Ovary (tissue), 3 donors: Measurements from ENCODE around the gene FGFR3.

Experiments
- CTCF ChIP-seq, 3 donors: fragments of 450-650 bp in 2 of 3; fragments of 200-600 bp in 1 of 3; IDR thresholded peaks; one replicate each; pipeline versions ENCODE4 v1.5.1 to v1.8.0; 2016 to 2022; ENCODE audit warnings: antibody characterized with exemption in 3 of 3, mild to moderate bottlenecking in 1 of 3
- EP300 ChIP-seq: sonication (generic); formaldehyde crosslinking; IDR thresholded peaks from one replicate; pipeline ENCODE4 v1.6.1; 2017; ENCODE audit warnings: antibody characterized with exemption
- POLR2A ChIP-seq: fragments of 450-650 bp; IDR thresholded peaks from one replicate; pipeline ENCODE4 v1.6.1; 2017; ENCODE audit warnings: antibody characterized with exemption, mild to moderate bottlenecking, moderate library complexity
- donor health status: DM: no; HTN: no; CAD: no.

GRCh38 chr4:1806223-1806564 is 13.1 kb downstream of the FGFR3 start:
- TF ChIP-seq CTCF (IDR thresholded peaks at IDR 0.05): no peak
- TF ChIP-seq EP300: no peak
- TF ChIP-seq POLR2A: no peak
